GM06990 (cell line): ENCODE results near the gene SLC24A5.

ENCODE experiments used
- DNase-seq: peaks from one replicate; pipeline ENCODE4 v3.0.0-alpha.2; 2011; ENCODE audit not compliant: insufficient read length; ENCODE audit errors: extremely low read depth
- H3K27me3 ChIP-seq: replicated peaks from 2 replicates; pipeline ENCODE4 v1.6.0; 2011; ENCODE audit warnings: low read length; ENCODE audit not compliant: control insufficient read depth, insufficient read depth
- H3K36me3 ChIP-seq: 2 replicates; pipeline ENCODE4 v1.5.1; 2011; ENCODE audit warnings: low read length; ENCODE audit not compliant: control insufficient read depth, insufficient read depth
- H3K4me3 ChIP-seq: replicated peaks from 2 replicates; pipeline ENCODE4 v1.5.1; 2011; ENCODE audit warnings: low read depth, mild to moderate bottlenecking, control low read depth, low read length
- TF ChIP-seq, protein P1 (sequence below): IDR thresholded peaks from 2 replicates; pipeline ENCODE4 v1.5.1; 2011; ENCODE audit warnings: low read length, control low read depth, mild to moderate bottlenecking, inconsistent platforms; ENCODE audit not compliant: insufficient read depth, poor library complexity, severe bottlenecking

The SLC24A5 gene

DNA sequence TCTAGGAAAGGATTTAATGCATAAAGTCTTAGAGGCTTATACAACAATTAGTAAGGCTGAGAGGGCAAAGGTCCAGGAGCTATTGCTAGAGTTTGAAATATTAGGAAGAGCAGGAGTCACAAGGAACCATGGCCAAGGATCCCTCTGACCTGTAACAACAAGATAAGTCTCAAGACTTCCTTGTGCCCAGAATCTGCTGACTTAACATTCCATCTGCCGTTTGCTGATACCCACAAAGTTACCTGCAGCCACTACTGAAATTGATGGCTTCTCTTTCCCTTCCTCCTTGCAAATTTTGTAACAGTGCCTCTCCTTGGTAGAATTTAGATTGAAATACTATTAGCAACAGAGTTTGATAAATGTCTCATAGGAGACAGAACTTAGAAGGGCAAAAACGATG, 62.0 kb downstream of the SLC24A5 start:
- H3K27me3 ChIP-seq, result no peaks in the 10 kb centered on the region
- no peak for DNase-seq
- TF ChIP-seq, protein P1, sequence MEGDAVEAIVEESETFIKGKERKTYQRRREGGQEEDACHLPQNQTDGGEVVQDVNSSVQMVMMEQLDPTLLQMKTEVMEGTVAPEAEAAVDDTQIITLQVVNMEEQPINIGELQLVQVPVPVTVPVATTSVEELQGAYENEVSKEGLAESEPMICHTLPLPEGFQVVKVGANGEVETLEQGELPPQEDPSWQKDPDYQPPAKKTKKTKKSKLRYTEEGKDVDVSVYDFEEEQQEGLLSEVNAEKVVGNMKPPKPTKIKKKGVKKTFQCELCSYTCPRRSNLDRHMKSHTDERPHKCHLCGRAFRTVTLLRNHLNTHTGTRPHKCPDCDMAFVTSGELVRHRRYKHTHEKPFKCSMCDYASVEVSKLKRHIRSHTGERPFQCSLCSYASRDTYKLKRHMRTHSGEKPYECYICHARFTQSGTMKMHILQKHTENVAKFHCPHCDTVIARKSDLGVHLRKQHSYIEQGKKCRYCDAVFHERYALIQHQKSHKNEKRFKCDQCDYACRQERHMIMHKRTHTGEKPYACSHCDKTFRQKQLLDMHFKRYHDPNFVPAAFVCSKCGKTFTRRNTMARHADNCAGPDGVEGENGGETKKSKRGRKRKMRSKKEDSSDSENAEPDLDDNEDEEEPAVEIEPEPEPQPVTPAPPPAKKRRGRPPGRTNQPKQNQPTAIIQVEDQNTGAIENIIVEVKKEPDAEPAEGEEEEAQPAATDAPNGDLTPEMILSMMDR, result no peak
- no peaks in the 10 kb centered on the region for H3K36me3 ChIP-seq
- no peak overlapping the region for H3K4me3 ChIP-seq

DNA sequence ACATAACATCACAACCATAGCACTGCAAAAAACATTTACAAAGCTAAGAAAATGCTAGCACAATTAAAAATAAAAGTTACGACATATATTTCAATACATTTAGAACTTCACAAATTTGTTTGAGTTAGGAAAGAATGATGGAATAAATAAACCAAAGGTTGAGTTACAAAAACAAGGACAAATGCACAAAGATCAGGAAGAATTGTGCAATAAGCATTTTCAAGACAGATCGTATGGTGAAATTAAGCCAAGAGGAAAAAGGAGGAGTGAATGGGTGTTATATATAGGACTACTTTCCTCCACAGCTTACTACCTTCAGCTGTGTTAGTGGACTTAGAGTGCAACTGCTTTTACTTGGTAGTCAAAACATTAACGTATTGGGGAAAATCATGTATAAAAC, 64.7 kb downstream of the SLC24A5 start:
- no peaks in the 10 kb centered on the region for H3K36me3 ChIP-seq
- TF ChIP-seq, protein P1, result no peak
- DNase-seq, result no peak
- no peak overlapping the region for H3K4me3 ChIP-seq
- no peaks in the 10 kb centered on the region for H3K27me3 ChIP-seq

GRCh38 chr15:48186271-48186670, 65.5 kb downstream of the SLC24A5 start:
- H3K36me3 ChIP-seq, result no peaks in the 10 kb centered on the region
- no peak overlapping the region for H3K4me3 ChIP-seq
- no peak for DNase-seq
- TF ChIP-seq, protein P1, result no peak
- H3K27me3 ChIP-seq, result no peaks in the 10 kb centered on the region

DNA sequence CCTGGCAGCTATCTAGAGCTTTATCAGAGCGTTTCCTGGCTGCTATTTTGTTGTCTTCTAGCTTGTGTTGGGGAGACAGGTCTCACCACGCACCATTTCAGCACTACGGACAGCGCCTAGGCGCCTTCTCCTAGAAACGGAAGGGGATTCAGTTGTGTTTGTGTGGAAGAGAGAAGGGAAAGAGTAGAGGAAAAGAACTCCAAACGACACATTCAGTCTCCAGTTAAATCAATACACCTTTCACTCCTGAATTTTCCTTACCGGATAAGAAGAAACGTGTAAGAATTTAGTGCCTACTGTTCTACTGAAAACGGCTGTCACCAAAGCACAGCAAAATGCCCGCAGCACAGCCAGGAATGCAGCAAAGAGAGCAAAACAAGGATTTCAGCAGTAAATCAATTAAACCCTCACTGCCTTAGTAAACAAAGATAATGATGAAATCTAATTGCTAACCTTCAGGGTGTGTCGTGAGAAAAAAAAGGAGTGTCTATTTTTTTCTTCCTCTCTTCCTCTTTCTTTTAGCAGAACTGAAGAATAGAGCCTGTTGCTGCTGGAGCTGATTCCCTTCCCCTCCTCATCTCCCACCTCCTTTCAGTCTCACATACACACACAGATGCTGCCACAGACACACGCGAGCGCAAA, 70.3 kb downstream of the SLC24A5 start:
- DNase-seq, result no peak

DNA sequence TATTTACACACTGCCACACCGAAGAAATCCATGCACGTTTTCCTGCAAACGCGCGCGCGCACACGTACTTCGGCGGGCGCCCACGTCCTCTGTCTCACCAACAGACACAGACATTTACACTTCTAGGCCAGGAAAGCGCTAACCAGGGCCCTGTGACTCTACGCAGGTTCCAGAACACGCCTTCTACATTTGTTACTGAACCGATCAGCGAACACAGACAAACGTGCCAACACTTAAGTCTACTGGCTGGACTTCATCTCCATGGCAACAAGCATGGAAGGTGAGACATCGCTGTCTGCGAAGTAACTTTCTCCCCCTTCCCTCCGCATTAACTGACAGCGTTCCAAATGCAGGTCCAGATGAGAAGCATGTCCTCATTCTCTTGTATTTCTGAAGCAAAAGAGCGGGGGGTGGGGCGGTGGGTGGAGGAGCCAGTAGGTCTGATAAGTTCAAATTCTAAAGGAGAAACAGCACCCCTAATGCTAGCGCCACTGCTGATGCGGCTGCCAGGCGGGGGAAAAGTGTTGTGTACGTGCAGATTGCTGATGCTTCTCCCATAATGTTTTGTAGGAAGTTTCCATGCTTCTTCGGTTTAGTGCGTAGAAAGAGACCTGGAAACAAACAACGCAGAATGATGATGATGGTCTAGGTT, 70.9 kb downstream of the SLC24A5 start, which contains the start of gene CTXN2:
TSS of gene CTXN2 (plus strand) at position 92 of the 652 bp plus-strand sequence. CDS start 9,636 bp downstream, outside the sequence.
- TF ChIP-seq, protein P1, result no peak
- no peak for DNase-seq
- no peaks in the 10 kb centered on the region for H3K36me3 ChIP-seq
- H3K4me3 ChIP-seq, result no peak within 1 kb of the TSS
- H3K27me3 ChIP-seq, result no peaks in the 10 kb centered on the region

More for the DNA sequence above, 70.3 kb downstream of the SLC24A5 start:
- H3K36me3 ChIP-seq, result no peaks in the 10 kb centered on the region
- TF ChIP-seq, protein P1, result no peak
- no peaks in the 10 kb centered on the region for H3K27me3 ChIP-seq
- H3K4me3 ChIP-seq, result no peak overlapping the region
